Measurements from ENCODE around the gene IPCEF1. TPM values are rescaled to one million over a fixed set of nuclear protein-coding genes. Genes with fewer than 3 reads are reported as not detected.

Gene IPCEF1
- total RNA-seq, 3 donors from 2014 or later: 1.8 to 3.4 (median 2.3) TPM

DNA sequence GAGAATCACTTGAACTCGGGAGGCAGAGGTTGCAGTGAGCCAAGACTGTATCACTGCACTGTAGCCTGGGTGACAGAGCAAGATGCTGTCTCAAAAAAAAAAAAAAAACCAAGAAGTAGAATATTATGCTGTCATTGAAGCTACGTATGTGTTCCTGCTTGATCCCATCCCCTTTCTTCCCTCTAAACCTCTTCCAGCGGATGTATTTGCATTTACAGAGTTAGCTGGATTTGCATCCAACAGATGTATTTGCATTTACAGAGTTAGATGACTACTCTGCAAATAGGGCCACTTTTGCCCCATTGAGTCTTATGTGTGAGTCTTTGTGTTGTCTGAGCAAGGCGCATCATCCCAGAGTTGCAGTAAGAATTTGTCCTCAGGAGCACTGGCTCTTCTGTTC is 24.9 kb upstream of the IPCEF1 start:
- Histone ChIP-seq H3K4me1 (ENCODE audit: low read depth) (no peaks in the 10 kb centered on the region), H3K9me3 (peaks cover 2% of the 10 kb centered on the region), H3K36me3 (ENCODE audit: low read depth) (no peaks in the 10 kb centered on the region), H3K4me3 (no peak overlapping the region)
- intact Hi-C loops (cut with DNase I, micrococcal nuclease): no loop called here
- TF ChIP-seq, protein P1, sequence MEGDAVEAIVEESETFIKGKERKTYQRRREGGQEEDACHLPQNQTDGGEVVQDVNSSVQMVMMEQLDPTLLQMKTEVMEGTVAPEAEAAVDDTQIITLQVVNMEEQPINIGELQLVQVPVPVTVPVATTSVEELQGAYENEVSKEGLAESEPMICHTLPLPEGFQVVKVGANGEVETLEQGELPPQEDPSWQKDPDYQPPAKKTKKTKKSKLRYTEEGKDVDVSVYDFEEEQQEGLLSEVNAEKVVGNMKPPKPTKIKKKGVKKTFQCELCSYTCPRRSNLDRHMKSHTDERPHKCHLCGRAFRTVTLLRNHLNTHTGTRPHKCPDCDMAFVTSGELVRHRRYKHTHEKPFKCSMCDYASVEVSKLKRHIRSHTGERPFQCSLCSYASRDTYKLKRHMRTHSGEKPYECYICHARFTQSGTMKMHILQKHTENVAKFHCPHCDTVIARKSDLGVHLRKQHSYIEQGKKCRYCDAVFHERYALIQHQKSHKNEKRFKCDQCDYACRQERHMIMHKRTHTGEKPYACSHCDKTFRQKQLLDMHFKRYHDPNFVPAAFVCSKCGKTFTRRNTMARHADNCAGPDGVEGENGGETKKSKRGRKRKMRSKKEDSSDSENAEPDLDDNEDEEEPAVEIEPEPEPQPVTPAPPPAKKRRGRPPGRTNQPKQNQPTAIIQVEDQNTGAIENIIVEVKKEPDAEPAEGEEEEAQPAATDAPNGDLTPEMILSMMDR (IDR thresholded peaks at IDR 0.05): no peak
- DNase-seq (no peak), ATAC-seq (no peak)

- TF ChIP-seq, protein P1 (IDR thresholded peaks at IDR 0.05): no peak
- no peak overlapping the region for H3K4me3 ChIP-seq
- no peak for DNase-seq
- H3K36me3 ChIP-seq (ENCODE audit: low read depth): no peaks in the 10 kb centered on the region
- no peaks in the 10 kb centered on the region for H3K4me1 ChIP-seq (ENCODE audit: low read depth)
- intact Hi-C loops (cut with DNase I, micrococcal nuclease): no loop called here
- peaks cover 2% of the 10 kb centered on the region for H3K9me3 ChIP-seq
- no peak for ATAC-seq
Measured at GRCh38 chr6:154380741-154381140, 24.1 kb upstream of the IPCEF1 start.

DNA sequence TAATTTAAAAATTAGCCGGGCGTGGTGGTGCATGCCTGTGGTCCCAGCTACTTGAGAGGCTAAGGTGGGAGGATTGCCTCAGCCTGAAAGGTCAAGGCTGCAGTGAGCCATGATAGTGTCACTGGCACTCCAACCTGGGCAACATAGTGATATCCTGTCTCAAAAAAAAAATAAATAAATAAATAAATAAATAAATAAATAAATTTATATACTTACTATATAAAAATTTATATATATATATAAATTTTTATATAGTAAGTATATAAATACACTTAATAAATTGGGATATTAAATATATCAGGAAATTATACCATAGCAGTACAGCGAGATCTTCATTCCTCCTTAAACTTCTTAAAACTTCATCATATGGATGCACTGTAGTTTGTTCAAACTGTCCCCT is 23.0 kb upstream of the IPCEF1 start:
- Histone ChIP-seq H3K9me3 (peaks cover 2% of the 10 kb centered on the region), H3K36me3 (ENCODE audit: low read depth) (no peaks in the 10 kb centered on the region), H3K4me3 (no peak overlapping the region), H3K4me1 (ENCODE audit: low read depth) (no peaks in the 10 kb centered on the region)
- no peak for DNase-seq
- no peak for ATAC-seq
- TF ChIP-seq, protein P1 (IDR thresholded peaks at IDR 0.05): no peak
- intact Hi-C loops (cut with DNase I, micrococcal nuclease): no loop called here

DNA sequence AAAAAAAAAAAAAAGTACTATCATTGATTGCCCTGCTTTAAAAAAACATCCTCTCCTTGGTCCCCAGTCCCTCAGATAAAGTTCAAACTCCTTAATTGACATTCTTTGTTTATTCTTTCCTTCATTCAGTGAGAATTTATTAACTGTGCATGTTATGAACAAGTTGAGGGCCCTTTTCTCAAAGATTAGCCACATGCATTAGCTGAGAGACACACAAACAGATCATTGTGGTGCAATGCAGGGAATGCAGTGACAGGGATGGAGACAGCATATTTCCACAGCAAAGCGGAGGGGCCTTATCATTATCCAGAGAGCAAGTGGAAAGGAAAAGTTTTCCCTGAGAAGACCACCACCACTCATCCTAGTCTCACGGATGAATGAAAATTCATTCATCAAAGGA is 21.9 kb upstream of the IPCEF1 start:
- no peaks in the 10 kb centered on the region for H3K4me1 ChIP-seq (ENCODE audit: low read depth)
- H3K36me3 ChIP-seq (ENCODE audit: low read depth): no peaks in the 10 kb centered on the region
- TF ChIP-seq, protein P1 (IDR thresholded peaks at IDR 0.05): no peak
- H3K4me3 ChIP-seq: no peak overlapping the region
- intact Hi-C loops (cut with DNase I, micrococcal nuclease): no loop called here
- peaks cover 2% of the 10 kb centered on the region for H3K9me3 ChIP-seq
- no peak for DNase-seq
- no peak for ATAC-seq

DNA sequence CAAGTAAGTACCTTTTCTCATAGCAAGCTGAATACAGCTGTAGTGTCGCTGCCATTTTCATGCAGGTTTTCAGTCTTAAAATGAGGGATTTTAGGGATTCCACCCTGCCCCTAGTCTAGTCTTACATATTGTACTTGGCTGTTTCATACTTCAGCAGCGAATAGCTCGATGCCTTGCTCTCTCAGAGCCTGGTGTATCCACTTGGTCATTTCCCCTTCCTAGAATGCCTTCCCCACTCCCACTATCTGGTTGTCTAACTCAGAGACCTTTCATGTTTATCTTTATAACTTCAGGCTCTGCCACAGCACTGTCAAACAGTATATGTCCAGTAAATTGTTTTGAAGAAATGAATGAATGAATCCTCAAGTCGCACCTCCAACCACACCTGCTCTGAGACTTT is 21.1 kb upstream of the IPCEF1 start:
- ATAC-seq: no peak
- H3K9me3 ChIP-seq: no peaks in the 10 kb centered on the region
- no peak for DNase-seq
- intact Hi-C loops (cut with DNase I, micrococcal nuclease): no loop called here
- H3K4me1 ChIP-seq (ENCODE audit: low read depth): no peaks in the 10 kb centered on the region
- no peaks in the 10 kb centered on the region for H3K36me3 ChIP-seq (ENCODE audit: low read depth)
- H3K4me3 ChIP-seq: no peak overlapping the region
- TF ChIP-seq, protein P1 (IDR thresholded peaks at IDR 0.05): no peak

DNA sequence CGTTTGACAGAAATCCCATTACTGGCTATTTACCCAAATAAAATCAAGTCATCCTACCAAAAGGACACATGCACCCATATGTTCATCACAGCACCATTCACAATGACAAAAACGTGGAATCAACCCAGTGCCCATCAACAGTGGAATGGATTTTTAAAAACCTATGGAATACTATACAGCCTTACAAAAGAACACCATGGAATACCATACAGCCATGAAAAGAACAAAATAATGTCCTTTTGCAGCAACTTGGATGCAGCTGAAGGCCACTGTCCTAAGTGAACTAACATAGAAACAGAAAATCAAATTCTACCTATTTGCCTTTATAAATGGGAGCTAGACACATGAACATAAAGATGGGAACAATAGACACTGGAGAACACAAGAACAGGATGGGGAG is 17.4 kb upstream of the IPCEF1 start:
- Histone ChIP-seq H3K9me3 (no peaks in the 10 kb centered on the region), H3K4me1 (ENCODE audit: low read depth) (no peaks in the 10 kb centered on the region), H3K36me3 (ENCODE audit: low read depth) (no peaks in the 10 kb centered on the region), H3K4me3 (no peak overlapping the region)
- ATAC-seq (no peak), DNase-seq (no peak)
- TF ChIP-seq, protein P1 (IDR thresholded peaks at IDR 0.05): no peak
- intact Hi-C loops (cut with DNase I, micrococcal nuclease): no loop called here
